ENCODE data around the gene TCF23.
"Not testable (repeated sequence)": the region's sequence is repeated elsewhere in the genome, so short reads cannot be mapped to it uniquely, and the experiment has no call there.

TCF23 gene

DNA sequence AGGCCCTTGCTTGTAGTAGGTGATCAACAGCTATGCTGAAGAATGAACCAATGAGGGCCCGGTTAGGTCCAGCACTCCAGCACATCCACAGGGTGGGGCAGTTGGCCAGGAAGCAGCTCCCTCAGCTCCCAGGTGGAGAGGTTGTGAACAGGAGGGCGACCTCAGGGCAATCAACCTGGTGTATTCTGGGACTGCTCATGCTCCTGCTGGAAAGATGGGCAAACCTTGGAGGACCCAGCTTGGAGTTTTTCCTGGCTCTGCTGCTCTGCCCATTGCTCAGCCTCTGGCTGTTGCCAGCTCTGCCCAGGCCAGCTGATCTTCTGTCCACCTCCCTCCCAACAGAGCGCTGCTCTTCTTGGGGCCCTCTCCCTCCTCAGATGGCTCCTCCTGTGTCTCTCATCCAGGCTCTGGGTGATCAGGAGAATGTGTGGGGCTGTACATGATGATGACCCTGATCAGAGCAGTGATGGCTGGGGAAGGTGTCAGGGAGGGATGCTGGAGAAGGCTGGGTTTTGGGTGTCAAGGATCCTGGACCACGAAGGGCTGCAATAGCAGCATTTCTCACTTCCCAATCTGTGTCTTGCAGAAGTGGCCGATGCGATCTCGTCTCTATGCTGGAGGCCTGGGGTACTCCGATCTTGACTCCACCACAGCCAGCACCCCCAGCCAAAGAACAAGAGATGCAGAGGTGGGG lies 3.4 kb downstream of the TCF23 start:
- no peak for DNase-seq (ENCODE audit: low read depth in 4 of 4, low spot score in 1 of 4)

DNA sequence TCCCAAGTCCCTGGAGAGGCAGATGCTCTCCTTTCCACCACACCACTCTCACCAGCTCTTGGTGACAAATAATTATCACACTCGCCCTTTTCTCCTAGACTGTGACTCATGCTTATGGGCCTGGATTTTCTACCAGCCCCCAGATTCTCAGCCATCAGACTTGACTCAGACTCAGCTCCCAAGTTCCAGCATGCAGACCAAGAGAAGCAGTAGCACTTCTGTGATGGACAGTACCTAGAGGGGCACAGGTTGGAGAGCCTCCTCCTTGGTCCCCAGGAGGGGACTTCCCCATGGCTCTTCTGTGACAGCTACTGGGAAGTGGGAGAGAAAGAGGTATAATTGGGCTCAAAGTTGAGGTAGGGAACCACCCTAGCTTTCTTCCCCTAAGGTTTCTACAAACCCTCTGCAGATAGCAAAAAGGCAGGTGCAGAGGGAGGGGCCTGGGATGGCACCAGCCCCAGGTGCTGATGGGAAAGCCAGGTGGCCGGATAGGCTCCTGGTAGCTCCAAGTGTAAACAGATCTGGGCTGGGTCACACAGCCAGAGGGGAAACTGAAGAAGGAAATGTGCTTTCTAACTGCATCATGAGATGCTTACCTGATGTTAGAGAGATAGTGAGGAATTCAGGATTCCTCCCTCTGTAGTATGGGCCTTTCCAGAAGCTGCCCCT lies 4.1 kb downstream of the TCF23 start:
- no peak for DNase-seq (ENCODE audit: low read depth in 4 of 4, low spot score in 1 of 4)

DNA sequence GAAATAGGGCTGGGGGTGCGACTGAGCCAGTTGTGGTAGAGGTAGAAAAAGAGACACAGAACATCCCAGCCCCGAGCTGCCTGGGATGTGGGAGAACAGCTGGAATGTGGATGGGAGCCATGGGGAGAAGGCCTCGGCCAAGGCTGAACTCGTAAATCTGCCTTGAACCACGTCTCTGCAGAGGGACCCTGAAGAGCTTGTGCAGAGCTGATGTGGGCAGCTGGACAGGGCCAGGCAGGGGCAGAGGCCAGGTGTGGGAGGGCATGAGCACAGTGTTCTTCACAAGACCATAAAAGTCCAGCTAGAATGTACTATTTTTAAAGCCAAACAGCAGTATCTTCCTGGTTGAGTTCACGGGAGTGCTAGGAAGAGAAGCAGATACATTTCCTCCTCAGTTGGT lies 5.7 kb downstream of the TCF23 start:
- DNase-seq (ENCODE audit: low read depth in 4 of 4, low spot score in 1 of 4): no peak

DNA sequence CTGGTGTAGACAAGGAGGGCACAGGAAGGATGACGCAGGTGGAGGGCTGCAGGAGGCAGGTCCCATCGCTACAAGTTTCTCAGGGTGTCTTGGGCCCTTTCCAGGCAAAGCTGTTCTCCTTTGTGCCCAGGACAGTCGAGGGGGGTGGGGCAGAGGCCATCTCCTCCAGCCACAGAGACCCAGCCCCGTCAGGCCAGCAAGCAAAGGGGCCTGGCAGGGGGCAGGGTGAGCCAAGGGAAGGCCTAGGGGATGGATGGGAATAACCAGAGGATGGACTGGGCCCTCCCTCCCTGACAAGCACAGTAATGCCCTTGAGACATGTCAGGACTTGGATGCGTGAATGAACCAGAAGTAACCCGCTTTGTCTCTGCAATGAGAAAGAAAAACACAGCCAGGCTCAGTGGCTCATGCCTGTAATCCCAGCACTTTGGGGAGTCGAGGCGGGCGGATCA lies 6.3 kb downstream of the TCF23 start:
- no peak for DNase-seq (ENCODE audit: low read depth in 4 of 4, low spot score in 1 of 4)

DNA sequence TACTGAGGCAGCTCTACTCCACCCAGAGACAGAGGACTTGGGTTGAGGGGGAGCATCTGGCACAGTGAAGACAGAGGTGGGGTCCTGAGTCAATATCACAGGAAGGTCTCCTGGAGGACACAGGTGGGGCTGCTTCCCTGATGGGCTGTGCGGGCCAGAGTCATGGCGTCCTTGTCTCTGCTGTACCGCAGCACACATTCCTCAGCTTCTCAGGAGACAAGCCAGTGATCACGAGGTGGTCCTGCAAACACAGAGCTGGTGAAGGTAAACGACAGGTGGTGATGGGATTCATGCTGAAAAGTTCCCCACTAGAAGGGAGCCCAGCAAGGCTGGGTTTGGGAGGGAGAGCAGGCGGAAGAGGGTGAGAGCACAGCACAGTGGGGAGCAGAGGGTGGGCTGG lies 9.7 kb downstream of the TCF23 start:
- DNase-seq (ENCODE audit: low read depth in 4 of 4, low spot score in 1 of 4): no peak

DNA sequence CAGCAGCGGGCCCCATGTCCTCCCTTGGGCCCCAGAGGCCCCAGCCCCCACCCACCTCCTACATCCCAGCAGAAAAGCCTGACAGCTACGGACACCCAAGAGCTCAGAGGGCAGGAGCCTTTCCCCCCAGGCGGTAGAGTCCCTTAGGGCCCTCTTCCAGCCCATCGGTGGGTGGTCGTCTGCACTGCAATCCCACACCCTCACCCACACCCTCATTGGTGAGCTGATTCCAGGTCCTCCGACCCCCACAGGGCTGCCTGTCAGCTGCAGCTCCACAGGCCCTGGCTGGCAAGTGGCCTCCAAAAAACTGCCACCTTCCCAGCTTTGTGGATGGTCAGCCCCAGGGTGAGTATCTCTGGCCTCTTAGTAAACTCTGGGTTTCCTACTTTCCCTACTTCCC lies 10.5 kb downstream of the TCF23 start:
- no peak for DNase-seq (ENCODE audit: low read depth in 4 of 4, low spot score in 1 of 4)

DNA sequence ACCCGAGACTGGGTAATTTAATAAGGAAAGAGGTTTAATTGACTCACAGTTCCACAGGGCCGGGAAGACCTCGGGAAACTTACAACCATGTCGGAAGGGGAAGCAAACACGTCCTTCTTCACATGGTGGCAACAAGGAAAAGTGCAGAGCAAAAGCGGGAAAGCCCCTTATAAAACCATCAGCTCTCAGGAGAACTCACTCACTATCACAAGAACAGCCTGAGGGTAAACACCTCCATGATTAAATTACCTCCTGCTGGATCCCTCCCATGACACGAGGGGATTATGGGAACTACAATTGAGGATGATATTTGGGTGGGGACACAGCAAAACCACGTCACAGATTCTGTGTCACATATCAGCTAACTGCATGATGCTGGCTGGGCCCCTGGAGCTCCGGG lies 11.4 kb downstream of the TCF23 start:
- no peak for DNase-seq (ENCODE audit: low read depth in 4 of 4, low spot score in 1 of 4)

DNA sequence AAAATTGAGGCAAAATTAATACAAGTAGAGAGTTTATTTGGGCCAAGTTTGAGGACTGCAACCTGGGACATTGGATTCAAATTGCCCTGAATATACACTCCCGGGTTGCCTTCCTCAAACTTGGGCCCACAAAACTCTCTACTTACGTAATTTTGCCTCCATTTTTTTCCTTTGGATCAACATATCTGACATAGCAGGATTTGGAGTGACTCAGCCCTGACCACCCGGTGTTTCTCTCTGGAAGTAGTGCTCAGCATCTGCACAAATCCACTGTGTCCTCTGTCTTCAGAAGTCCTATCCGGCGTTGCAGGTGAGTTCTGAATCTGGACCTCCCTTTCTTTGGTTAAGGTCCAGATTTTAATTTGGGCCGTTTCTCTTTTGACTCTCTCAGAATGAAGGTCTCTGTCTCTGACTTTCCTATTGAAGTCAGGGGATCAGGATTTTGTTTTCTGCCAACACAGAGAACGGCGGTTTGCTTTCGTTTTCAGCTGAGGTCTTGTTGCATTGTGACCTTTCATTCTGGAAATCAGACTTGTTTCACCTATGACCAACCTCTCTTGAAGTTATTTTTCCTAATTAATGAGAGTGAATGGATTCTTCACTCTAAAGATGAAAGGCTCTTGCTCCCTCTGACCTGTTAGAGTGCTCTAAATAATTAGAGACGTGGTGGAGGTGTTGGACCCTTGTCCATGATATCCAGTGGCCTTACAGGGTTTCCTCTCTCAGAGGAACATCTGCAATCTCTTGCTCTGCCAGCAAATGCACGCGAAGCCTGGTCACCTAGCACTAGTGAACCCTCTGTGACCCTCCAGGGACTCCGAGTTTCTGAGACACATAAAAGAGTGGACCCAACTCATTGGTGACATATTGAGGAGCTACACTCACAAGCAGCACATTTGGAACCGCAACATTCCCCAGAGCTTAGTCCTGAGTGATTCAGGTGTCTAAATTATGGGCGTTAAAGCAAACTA lies 13.6 kb downstream of the TCF23 start:
- DNase-seq (ENCODE audit: low read depth in 4 of 4, low spot score in 1 of 4): no peak

DNA sequence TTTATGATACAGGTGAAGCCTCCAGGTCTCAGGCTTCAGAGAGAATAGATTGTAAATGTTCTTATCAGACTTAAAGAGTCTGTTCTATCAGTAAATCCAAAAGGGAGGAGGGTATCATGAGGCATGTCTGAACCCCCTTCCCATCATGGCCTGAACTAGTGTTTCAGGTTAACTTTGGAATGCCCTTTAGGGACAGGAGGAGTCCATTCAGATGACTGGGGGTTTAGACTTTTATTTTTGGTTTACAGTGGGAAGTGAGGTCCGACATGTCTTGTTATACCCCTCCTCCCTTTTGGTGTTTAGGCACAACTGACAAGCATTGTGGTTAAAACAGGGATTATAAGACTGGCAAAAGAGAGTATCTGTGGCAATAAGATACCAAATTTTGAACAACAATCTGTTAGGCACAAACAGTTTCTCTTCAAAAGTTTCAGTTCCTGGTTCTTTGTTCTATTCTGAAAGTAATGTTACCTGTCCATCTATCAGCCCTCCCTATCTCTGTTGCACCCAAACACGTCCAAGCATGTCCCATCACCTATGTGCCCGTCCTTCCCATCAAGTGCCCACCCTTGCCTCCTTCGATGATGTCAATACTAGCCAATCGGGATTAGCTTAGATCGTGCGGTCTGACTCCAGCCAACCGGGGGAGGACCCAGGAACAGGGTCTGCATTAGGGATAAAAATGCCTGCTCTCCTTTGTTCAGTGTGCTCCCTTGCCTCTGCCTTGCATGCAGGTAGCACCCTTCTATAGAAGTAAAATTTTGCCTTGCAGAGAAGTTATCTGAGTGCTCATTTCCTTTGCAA lies 16.4 kb downstream of the TCF23 start:
- no peak for DNase-seq (ENCODE audit: low read depth in 4 of 4, low spot score in 1 of 4)

DNA sequence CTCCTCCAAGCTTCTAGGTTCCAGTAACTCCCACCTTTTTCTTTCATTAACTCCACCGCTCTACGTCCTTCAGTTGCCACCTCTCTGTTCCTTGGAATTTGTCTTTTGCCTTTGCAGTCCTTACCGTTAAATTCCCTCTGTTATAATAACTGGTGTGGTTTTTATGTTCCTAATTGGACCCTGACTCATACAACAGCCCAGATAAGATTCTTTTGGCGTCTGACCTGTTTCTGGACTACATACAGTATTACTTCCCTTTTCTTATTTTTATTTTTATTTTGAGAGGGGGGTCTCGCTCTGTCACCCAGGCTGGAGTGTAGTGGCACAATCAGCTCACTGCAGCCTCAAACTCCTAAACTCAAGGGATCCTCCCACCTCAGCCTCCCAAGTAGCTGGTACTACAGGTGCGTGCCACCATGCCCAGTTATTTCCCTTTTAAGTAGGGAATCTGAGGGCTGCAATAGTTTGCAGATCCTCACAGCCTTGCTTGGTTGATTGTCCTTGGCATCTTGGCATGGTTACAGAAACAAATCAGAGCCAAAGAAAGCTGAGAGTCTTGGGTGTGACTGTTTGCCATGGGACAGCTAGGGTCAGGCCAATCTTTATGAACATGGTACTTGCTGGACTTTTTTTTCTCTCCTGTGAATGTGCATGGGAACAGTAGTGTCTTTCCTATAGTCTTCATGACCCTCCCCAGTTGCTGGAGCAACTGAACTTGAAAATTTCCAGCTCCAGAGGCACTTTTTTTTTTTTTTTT lies 22.0 kb downstream of the TCF23 start:
- DNase-seq (ENCODE audit: low read depth in 4 of 4, low spot score in 1 of 4): no peak

DNA sequence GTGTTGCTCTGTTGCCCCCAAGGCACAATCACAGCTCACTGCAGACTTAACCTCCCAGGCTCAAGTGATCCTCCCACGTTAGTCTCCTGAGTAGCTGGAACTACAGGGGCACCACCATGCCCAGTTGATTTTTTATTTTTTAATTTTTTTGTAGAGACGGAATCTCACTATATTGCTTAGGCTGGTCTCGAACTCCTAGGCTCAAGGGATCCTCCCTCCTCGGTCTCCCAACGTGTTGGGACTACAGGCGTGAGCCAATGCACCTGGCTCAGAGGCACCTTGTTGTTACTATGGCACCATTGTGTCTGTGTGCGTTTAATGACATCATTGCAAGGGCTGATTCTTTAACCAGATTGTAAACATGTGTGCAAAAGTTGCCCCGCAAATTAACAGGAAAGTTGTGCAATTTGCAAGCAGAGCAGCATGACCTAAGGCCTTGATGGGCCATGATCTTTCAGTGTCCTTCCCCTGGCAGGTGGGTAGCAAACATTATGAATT lies 22.6 kb downstream of the TCF23 start:
- no peak for DNase-seq (ENCODE audit: low read depth in 4 of 4, low spot score in 1 of 4)

DNA sequence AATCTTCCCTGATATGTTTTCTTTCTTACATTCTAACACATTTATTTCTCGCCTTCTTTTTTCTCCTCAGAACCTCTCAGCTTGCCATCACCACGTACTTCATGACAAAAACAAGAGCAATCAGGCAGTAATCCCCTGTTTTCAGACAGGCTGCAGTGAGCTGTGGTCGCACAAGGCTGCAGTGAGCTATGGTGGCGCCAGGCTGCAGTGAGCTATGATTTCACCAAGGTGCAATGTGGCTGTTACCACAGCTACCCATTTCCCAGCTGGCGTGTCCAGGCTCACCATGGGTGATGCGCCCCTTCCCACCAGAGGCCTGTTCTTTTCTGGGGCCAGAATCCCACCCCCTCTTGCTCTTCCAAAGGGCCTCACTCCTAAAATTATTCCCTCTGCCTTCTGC lies 25.8 kb downstream of the TCF23 start:
- no peak for DNase-seq (ENCODE audit: low read depth in 4 of 4, low spot score in 1 of 4)

DNA sequence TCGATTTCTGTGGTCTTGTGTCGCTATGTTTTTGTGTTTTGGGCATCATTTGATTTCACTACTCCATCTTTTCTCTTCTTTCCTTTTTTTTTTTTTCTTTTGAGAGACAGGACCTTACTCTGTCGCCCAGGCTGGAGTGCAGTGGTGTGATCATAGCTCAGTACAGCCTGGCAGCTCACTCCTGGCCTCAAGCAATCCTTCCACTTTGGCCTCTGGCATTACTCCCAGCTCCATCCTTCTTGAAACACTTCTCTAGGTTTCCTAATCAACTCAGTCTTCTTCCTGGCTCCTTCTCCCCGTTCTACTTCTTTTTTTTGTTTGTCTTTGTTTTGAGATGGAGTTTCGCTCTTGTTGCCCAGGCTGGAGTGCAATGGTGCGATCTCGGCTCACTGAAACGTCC lies 26.5 kb downstream of the TCF23 start:
- no peak for DNase-seq (ENCODE audit: low read depth in 4 of 4, low spot score in 1 of 4)

DNA sequence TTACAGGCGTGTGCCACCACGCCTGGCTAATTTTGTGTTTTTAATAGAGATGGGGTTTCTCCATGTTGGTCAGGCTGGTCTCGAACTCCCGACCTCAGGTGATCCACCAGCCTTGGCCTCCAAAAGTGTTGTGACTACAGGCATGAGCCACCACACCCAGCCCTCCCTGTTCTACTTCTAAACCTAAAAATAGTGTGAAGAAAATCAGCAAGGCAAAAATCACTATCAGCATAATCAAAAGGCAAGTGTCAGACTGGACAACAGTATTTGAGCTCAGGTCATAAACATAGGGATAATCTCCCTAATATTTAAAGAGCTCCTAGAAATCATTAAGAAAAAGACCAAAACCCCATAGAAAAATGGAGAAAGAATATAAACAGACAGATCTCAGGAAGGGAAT lies 27.0 kb downstream of the TCF23 start:
- DNase-seq (ENCODE audit: low read depth in 4 of 4, low spot score in 1 of 4): not testable (repeated sequence)

DNA sequence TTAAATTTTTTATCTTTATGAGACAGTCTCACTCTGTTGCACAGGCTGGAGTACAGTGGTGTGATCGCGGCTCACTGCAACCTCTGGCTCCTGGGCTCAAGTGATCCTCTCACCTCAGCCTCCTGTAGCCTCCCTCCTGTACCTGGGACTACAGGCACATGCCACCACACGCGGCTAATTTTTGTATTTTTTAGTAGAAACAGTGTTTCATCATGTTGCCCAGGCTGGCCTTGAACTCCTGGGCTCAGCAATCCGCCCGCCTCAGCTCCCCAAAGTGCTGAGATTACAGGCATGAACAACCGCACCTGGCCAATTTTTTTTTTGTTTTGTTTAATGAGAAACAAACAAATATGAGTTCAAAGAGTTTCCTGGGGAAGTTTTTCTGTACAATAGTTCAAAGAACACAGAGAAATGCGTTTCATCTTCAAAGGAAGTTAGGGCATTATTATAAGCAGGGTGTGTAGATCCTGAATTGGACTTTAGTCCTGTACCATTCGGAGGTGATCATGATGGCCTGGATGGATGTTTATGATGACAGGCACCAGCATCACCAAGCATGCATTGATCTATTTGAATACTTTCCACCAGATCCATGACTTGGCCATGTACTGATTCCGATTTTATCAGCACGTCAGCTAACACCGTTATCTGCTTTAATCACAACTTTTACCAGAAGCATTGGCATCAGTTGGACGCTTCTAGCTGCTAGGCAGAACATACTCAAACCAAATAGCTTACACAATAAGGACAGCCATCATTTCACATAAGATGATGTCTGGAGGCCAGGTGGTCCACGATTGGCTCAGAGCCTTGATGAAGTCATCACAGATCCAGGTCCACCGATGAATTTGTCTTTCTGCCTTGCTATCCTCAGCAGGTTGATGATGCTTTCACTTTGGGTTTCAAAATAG lies 28.9 kb downstream of the TCF23 start:
- DNase-seq (ENCODE audit: low read depth in 4 of 4, low spot score in 1 of 4): no peak

DNA sequence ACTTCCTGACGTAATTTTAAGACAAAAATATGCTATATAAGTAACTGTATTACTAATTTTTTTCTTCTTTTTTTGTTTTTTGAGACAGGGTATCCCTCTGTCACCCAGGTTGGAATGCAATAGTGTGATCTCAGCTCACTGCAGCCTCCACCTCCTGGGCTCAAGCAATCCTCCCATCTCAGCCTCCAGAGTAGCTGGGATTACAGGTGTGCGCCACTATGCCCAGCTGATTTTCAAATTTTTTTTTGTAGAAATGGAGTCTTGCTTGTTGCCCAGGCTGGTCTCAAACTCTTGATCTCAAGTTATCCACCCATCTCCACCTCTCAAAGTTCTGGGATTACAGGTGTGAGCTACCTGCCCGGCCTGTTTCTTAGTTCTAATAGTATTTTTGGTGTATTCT lies 29.7 kb downstream of the TCF23 start:
- no peak for DNase-seq (ENCODE audit: low read depth in 4 of 4, low spot score in 1 of 4)

DNA sequence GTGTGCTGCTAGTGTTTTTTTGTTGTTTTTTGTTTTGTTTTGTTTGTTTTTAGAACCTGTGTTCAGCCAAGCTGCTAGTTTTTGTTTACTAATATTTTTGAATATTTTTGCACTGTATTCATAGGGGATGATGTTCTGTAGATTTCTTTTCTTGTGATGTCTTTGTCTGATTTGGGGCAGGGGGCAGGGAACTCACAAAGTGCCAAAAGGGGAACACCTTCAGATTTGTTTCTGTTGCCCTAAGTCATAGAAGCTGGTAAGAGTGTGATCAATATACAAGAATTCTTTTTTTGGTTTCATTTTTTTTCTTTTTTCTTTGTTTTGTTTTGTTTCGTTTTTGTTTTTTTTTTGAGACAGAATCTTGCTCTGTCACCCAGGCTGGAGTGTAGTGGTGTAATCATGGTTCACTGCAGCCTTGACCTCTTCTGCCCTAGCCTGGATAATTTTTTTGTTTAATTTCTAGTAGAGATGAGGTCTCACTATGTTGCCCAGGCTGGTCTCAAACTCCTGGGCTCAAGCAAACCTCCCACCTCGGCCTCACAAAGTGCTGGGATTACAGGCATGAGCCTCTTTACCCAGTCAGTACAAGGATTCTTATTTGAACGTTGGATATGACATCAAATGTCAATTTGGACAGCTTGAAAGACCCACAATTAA lies 30.7 kb downstream of the TCF23 start:
- no peak for DNase-seq (ENCODE audit: low read depth in 4 of 4, low spot score in 1 of 4)

DNA sequence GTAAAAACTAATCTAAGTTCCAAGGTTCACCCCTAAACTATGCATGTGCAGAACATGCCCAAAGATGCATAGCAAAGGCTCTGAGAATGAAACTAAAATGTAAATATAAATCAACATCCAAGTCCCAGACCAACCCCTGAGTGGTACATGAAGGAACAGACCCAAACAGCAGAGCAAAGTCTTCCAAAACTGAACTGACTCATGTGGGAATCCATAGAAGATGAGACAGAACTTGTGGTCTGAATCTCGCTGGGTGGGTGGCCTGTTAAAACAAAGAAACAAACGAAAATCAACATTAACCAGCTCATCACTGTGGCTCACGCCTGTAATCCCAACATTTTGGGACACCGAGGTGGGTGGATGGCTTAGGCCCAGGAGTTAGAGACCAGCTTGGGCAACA lies 33.5 kb downstream of the TCF23 start:
- DNase-seq (ENCODE audit: low read depth in 4 of 4, low spot score in 1 of 4): no peak

DNA sequence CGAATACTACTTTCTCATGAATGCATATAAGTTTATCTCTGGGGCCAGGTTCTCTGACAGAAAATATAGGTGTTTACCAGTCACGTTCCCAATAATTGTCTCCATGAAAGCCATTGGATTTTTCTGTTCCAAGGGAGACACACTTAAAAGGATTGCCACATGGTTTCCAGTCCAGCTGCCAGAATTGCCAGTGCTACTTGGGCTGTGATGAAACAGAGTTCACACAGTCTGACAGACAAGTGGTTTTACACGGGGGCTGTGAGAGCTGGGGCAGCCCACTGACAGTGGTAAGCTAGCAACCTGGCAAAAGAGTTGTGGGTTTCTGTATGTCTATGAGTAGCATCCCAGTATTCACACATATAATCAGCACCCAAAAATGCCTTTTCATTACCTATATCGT lies 35.3 kb downstream of the TCF23 start:
- no peak for DNase-seq (ENCODE audit: low read depth in 4 of 4, low spot score in 1 of 4)

Data from stimulated activated CD4-positive, alpha-beta T cell treated with anti-CD3 and anti-CD28 coated beads, Interleukin-1b, Interleukin-23, amount 100 ng/mL, for 24 hours (primary cell).